Activated CD8-positive, alpha-beta T cell treated with anti-CD3 and anti-CD28 coated beads, Interleukin-2, amount 10 ng/mL, durations not matched to agents 7 days and 5 days (primary cell): ENCODE data around the gene AKAP13. TPM values are rescaled to one million over a fixed set of nuclear protein-coding genes. Genes with fewer than 3 reads are reported as not detected.

Experiments used
- ATAC-seq: fragments of 150-1000 bp; cut with Tn5 transposase; one replicate; pipeline ENCODE4 v1.10.0; 2021; ENCODE audit warnings: moderate library complexity
- CTCF ChIA-PET: fragments of 350-600 bp; sonication (Branson Sonifier 250); formaldehyde crosslinking; loops from one replicate; lab custom pipeline; 2021; ENCODE audit warnings: antibody characterized with exemption; lab: Charles Lee
- POLR2A ChIA-PET: fragments of 350-600 bp; sonication (Branson Sonifier 250); formaldehyde crosslinking; loops from one replicate; lab custom pipeline; 2021; ENCODE audit warnings: antibody characterized with exemption; lab: Charles Lee
- DNase-seq: peaks from one replicate; pipeline ENCODE4 v3.0.0-alpha.2; 2020
- H3K27ac Mint-ChIP-seq: one replicate; pipeline ENCODE4 v1.8.0; 2021; ENCODE audit warnings: mild to moderate bottlenecking, mixed read lengths
- H3K27me3 Mint-ChIP-seq: one replicate; pipeline ENCODE4 v1.8.0; 2021; ENCODE audit warnings: low read depth, mixed read lengths
- H3K36me3 Mint-ChIP-seq: one replicate; pipeline ENCODE4 v1.8.0; 2021; ENCODE audit warnings: low read depth, mixed read lengths
- H3K4me1 Mint-ChIP-seq: one replicate; pipeline ENCODE4 v1.8.0; 2021; ENCODE audit warnings: low read depth, mixed read lengths
- H3K4me3 Mint-ChIP-seq: one replicate; pipeline ENCODE4 v1.8.0; 2021; ENCODE audit warnings: mild to moderate bottlenecking, mixed read lengths
- H3K9me3 Mint-ChIP-seq: one replicate; pipeline ENCODE4 v1.8.0; 2022; ENCODE audit warnings: mixed read lengths; ENCODE audit not compliant: insufficient read depth
- total RNA-seq, 2 experiments: library from RNA; stranded (reverse); gene quantifications; one replicate each; pipeline ENCODE4 v1.2.3, GENCODE V29; 2021

AKAP13 gene
- total RNA-seq, 2 experiments from 2014 or later, result 112 to 117 TPM

- DNase-seq, result no peak
- Mint-ChIP-seq H3K4me3 (no peak overlapping the region), H3K27ac (peak overlapping the region; percentile 64), H3K9me3 (no peaks in the 10 kb centered on the region), H3K4me1 (peaks cover 29% of the 10 kb centered on the region), H3K27me3 (no peaks in the 10 kb centered on the region), H3K36me3 (peaks cover 10% of the 10 kb centered on the region)
- ATAC-seq, result peak; percentile 26
- ChIA-PET CTCF (interaction anchor here (0.7 kb wide), 1 partner anchor 17 kb away, joined by 3 read pairs; no protein-coding TSS in a partner anchor), POLR2A (interaction anchor here (1.5 kb wide), 1 partner anchor 10 kb away, joined by 3 read pairs; no protein-coding TSS in a partner anchor)
Measured at GRCh38 chr15:85751291-85752123, 371.1 kb downstream of the AKAP13 start.

- DNase-seq (no peak), ATAC-seq (no peak)
- no peaks in the 10 kb centered on the region for H3K9me3 Mint-ChIP-seq
- CTCF ChIA-PET, result interaction anchor here (0.7 kb wide), 1 partner anchor 17 kb away, joined by 3 read pairs; no protein-coding TSS in a partner anchor
- peaks cover 5% of the 10 kb centered on the region for H3K36me3 Mint-ChIP-seq
- H3K27ac Mint-ChIP-seq, result no peak overlapping the region
- peaks cover 29% of the 10 kb centered on the region for H3K4me1 Mint-ChIP-seq
- H3K4me3 Mint-ChIP-seq, result no peak overlapping the region
- POLR2A ChIA-PET, result interaction anchor here (1.5 kb wide), 1 partner anchor 11 kb away, joined by 3 read pairs; no protein-coding TSS in a partner anchor
- H3K27me3 Mint-ChIP-seq, result no peaks in the 10 kb centered on the region
Measured at GRCh38 chr15:85752124-85752475, 371.7 kb downstream of the AKAP13 start.

DNA sequence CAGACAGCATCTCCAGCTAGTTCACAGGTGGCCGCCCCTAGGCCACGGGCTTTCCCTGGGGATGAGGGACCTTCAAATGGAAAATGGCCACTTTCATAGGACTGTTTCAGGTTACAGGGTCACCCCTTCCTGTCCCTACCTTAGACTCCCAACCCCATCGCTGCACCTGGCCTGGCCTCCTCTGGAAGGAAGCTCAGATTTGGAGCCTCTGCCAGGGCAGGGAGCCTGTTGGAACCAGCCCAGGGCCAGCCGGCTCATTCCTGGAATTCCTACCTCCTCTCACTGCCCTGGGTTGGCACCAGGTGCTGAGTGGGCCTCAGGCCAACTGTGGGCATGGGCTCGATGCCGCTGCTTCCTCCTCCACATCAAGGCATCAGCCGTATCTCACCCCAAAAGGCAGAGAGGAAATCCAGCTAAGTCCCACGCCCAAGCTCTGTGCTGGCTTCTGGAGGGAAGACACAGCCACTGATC, 372.1 kb downstream of the AKAP13 start:
- peak overlapping the region; percentile 62 for H3K27ac Mint-ChIP-seq
- POLR2A ChIA-PET, result interaction anchor here (1.5 kb wide), 1 partner anchor 11 kb away, joined by 3 read pairs; no protein-coding TSS in a partner anchor

DNA sequence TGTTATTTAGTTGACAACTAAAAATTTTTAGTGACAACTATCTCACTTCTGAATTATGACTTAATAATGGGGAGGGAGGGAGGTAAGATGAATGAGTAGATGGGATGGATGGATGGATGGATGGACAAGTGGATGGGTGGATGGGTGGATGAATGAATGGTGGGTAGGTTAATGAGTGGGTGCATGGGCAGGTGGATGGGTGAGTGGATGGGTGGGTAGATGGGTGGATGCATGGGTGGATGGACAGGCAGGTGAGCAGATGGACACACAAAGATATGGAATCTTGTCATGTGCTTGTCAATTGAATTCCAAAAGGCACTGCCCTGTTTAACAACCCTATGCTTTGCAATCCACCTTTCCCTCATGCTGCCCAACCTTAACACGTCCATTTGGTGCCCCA, 372.9 kb downstream of the AKAP13 start:
- peaks cover 29% of the 10 kb centered on the region for H3K4me1 Mint-ChIP-seq
- no peaks in the 10 kb centered on the region for H3K9me3 Mint-ChIP-seq
- DNase-seq (no peak), ATAC-seq (no peak)
- no peak overlapping the region for H3K27ac Mint-ChIP-seq
- no peaks in the 10 kb centered on the region for H3K27me3 Mint-ChIP-seq
- ChIA-PET POLR2A (no interaction called here), CTCF (interaction anchor here (1.0 kb wide), 1 partner anchor 78 kb away, joined by 3 read pairs; no protein-coding TSS in a partner anchor)
- peaks cover under 1% of the 10 kb centered on the region for H3K36me3 Mint-ChIP-seq
- H3K4me3 Mint-ChIP-seq, result no peak overlapping the region

More for the DNA sequence above, 372.1 kb downstream of the AKAP13 start:
- CTCF ChIA-PET, result interaction anchor here (0.7 to 1.0 kb wide), 2 partner anchors 18 to 79 kb away, joined by 3 read pairs; no protein-coding TSS in a partner anchor
- no peak for ATAC-seq
- Mint-ChIP-seq H3K36me3 (peaks cover 3% of the 10 kb centered on the region), H3K4me3 (no peak overlapping the region), H3K4me1 (peaks cover 29% of the 10 kb centered on the region), H3K9me3 (no peaks in the 10 kb centered on the region), H3K27me3 (no peaks in the 10 kb centered on the region)
- DNase-seq, result no peak

DNA sequence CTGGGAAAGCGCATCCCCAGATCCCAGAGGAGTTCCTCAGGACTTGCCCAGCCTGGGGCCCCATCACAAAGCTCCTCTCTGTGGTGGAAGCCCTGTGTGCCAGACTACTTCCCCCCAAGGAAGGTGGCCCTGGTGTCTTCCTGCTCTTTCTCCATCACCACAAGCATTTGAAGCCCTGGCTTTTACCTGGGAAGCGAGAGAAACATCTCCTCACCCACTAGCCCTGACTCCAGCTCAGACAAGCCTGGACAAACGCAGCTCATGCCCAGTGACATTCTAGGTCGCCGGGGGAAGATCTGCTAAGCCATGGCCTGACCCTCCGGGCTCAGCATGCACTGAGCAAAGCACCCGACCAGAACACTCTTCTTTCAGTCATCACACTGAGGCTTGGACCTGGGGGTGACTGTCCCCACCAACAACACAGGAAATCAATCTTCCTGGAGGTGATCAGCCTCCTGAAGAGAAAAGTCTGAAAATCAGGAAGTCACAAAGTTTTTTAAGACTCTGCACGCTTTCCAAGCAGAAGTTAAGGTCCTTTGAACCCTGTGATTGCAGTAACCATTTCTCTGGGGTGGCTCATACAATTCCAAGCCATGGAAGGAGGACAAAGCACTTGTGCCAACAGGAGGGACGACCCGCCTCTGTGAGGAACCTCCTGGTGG, 373.5 kb downstream of the AKAP13 start:
- H3K9me3 Mint-ChIP-seq, result no peaks in the 10 kb centered on the region
- no peaks in the 10 kb centered on the region for H3K36me3 Mint-ChIP-seq
- POLR2A ChIA-PET, result no interaction called here
- H3K27me3 Mint-ChIP-seq, result no peaks in the 10 kb centered on the region
- H3K4me1 Mint-ChIP-seq, result peaks cover 29% of the 10 kb centered on the region
- CTCF ChIA-PET, result interaction anchor here (1.5 kb wide), 1 partner anchor 24 kb away, joined by 3 read pairs; no protein-coding TSS in a partner anchor
- DNase-seq, result no peak
- no peak overlapping the region for H3K27ac Mint-ChIP-seq
- H3K4me3 Mint-ChIP-seq, result no peak overlapping the region
- no peak for ATAC-seq

DNA sequence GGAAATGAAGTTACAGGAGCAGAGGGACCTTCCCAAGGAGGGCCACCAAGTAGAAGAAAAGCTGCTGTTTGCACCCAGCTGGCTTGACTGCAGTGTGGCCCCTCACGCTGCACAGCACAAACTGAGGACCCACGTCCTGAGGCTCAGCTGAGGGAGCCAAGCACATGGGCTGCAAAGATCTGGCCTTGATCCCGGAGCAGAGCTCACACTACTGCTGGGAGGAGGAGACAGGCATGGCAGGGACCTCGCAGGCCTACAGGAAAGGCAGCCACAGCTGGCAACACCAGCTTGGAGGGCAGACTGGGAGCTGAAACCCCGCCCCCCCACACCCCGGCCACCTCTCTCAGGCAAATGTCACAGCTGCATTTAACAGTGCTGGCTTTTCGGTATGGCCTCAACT, 374.6 kb downstream of the AKAP13 start:
- POLR2A ChIA-PET, result no interaction called here
- Mint-ChIP-seq H3K36me3 (no peaks in the 10 kb centered on the region), H3K4me1 (peaks cover 29% of the 10 kb centered on the region)

GRCh38 chr15:85755471-85755870, 375.1 kb downstream of the AKAP13 start:
- Mint-ChIP-seq H3K36me3 (no peaks in the 10 kb centered on the region), H3K4me1 (peaks cover 27% of the 10 kb centered on the region), H3K27me3 (no peaks in the 10 kb centered on the region), H3K27ac (no peak overlapping the region), H3K9me3 (no peaks in the 10 kb centered on the region), H3K4me3 (no peak overlapping the region)
- ChIA-PET CTCF (interaction anchor here (1.5 kb wide), 1 partner anchor 26 kb away, joined by 3 read pairs; no protein-coding TSS in a partner anchor), POLR2A (no interaction called here)
- DNase-seq (no peak), ATAC-seq (no peak)

More for the DNA sequence above, 374.6 kb downstream of the AKAP13 start:
- ATAC-seq (no peak), DNase-seq (no peak)
- H3K27me3 Mint-ChIP-seq, result no peaks in the 10 kb centered on the region
- H3K9me3 Mint-ChIP-seq, result no peaks in the 10 kb centered on the region
- no peak overlapping the region for H3K4me3 Mint-ChIP-seq
- CTCF ChIA-PET, result interaction anchor here (1.5 kb wide), 1 partner anchor 25 kb away, joined by 3 read pairs; no protein-coding TSS in a partner anchor
- no peak overlapping the region for H3K27ac Mint-ChIP-seq

DNA sequence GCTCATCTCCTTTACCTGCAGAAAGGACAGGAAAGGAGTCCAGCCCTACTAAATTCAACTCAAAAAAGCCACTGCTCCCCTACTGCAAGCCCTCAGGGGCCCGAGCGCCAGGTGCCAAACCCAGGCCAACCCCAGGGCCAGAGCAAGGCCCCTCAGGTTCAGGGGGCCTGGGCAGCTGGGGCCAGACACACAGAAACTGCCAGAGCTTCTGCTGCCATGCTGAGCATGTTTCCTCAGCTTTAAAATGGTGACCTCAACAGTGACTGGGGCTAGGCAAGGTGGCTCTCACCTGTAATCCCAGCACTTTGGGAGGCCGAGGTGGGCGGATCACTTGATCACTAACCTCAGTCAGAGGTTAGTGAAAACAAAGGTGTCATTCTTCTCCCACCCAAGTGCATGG, 375.5 kb downstream of the AKAP13 start:
- no peaks in the 10 kb centered on the region for H3K9me3 Mint-ChIP-seq
- H3K27ac Mint-ChIP-seq, result no peak overlapping the region
- ChIA-PET POLR2A (no interaction called here), CTCF (no interaction called here)
- H3K27me3 Mint-ChIP-seq, result no peaks in the 10 kb centered on the region
- H3K4me3 Mint-ChIP-seq, result no peak overlapping the region
- peaks cover 23% of the 10 kb centered on the region for H3K4me1 Mint-ChIP-seq
- ATAC-seq (no peak), DNase-seq (no peak)
- no peaks in the 10 kb centered on the region for H3K36me3 Mint-ChIP-seq

DNA sequence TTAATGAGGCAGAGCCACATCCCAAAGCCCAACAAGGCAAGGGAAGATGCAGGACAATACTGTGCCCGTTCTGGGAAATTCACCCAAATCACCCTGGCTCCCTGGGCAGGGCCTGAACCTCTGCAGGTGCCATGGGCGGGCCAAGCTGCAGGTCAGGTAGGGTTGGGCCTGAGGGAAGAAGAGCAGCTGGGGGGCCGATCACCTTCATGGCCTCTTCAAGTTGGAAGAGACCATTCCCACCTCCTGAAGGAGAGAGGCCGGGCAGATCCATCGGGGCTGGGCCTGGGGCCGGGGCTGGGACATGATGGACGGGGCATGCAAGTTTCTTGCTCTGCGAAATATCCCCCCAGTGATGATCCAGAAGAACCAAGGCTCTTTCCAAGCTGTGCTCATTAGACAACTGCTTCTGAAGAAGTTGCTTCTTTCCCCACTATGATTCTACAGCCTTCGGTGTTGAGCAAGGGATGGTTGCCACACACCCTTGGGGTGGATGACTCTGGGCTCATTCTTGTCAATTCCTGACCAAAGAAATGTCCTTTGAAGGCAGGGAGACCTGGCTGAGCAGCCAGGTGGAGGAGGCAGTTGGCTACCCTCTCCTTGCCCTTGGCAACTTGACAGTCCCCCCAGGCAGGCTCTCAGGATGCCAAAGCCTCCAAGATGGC, 376.1 kb downstream of the AKAP13 start:
- no peaks in the 10 kb centered on the region for H3K9me3 Mint-ChIP-seq
- no peak overlapping the region for H3K27ac Mint-ChIP-seq
- H3K4me1 Mint-ChIP-seq, result peaks cover 17% of the 10 kb centered on the region
- DNase-seq (no peak), ATAC-seq (no peak)
- H3K27me3 Mint-ChIP-seq, result no peaks in the 10 kb centered on the region
- no peak overlapping the region for H3K4me3 Mint-ChIP-seq
- H3K36me3 Mint-ChIP-seq, result no peaks in the 10 kb centered on the region
- POLR2A ChIA-PET, result no interaction called here
- CTCF ChIA-PET, result no interaction called here

GRCh38 chr15:85757073-85757938, 376.9 kb downstream of the AKAP13 start:
- POLR2A ChIA-PET, result no interaction called here
- H3K27ac Mint-ChIP-seq, result no peak overlapping the region
- DNase-seq (no peak), ATAC-seq (no peak)
- CTCF ChIA-PET, result no interaction called here
- no peaks in the 10 kb centered on the region for H3K27me3 Mint-ChIP-seq
- peaks cover 9% of the 10 kb centered on the region for H3K4me1 Mint-ChIP-seq
- no peaks in the 10 kb centered on the region for H3K36me3 Mint-ChIP-seq
- H3K4me3 Mint-ChIP-seq, result no peak overlapping the region
- no peaks in the 10 kb centered on the region for H3K9me3 Mint-ChIP-seq
